HepG2 (cell line): ENCODE results near the gene XKR7. TPM values are rescaled to one million over a fixed set of nuclear protein-coding genes. Genes with fewer than 3 reads are reported as not detected.
A peak's percentile ranks its signal among the peaks of the same experiment; 100 is the strongest.

Source experiments
- CREBL2 ChIP-seq: sonication (generic); formaldehyde crosslinking; IDR thresholded peaks from 2 replicates; pipeline ENCODE4 v1.8.1; 2023; ENCODE audit warnings: missing genetic modification reagents, mild to moderate bottlenecking, borderline replicate concordance
- CREM ChIP-seq, 2 experiments: sonication (generic) in 1 of 2; formaldehyde crosslinking in 1 of 2; IDR thresholded peaks; 2 replicates each; pipeline versions ENCODE4 v1.4.0 to v1.6.1; 2016 to 2020; ENCODE audit warnings: antibody characterized with exemption in 1 of 2, mild to moderate bottlenecking in 1 of 2, missing genetic modification reagents in 1 of 2
- EEA1 ChIP-seq: sonication (generic); formaldehyde crosslinking; IDR thresholded peaks from 2 replicates; pipeline ENCODE4 v1.5.1; 2020; ENCODE audit warnings: mild to moderate bottlenecking, missing genetic modification reagents, borderline replicate concordance
- FOXO4 ChIP-seq: sonication (generic); formaldehyde crosslinking; conservative IDR thresholded peaks from 2 replicates; pipeline ENCODE4 v1.8.1; 2023; ENCODE audit warnings: missing genetic modification reagents
- ISL2 ChIP-seq: sonication (generic); formaldehyde crosslinking; IDR thresholded peaks from 2 replicates; pipeline ENCODE4 v1.5.0; 2020; ENCODE audit warnings: missing genetic modification reagents
- NFIB ChIP-seq: sonication (generic); formaldehyde crosslinking; IDR thresholded peaks from 2 replicates; pipeline ENCODE4 v1.9.0; 2021; ENCODE audit warnings: missing genetic modification reagents, mild to moderate bottlenecking, borderline replicate concordance
- PCBP1 ChIP-seq: fragments of 200-400 bp; formaldehyde crosslinking; IDR thresholded peaks from 2 replicates; pipeline ENCODE4 v1.6.1; 2017; ENCODE audit warnings: mild to moderate bottlenecking, low read depth, low read length, borderline replicate concordance
- TARDBP ChIP-seq: sonication (generic); formaldehyde crosslinking; IDR thresholded peaks from 2 replicates; pipeline ENCODE4 v1.8.0; 2022; ENCODE audit warnings: mild to moderate bottlenecking, missing genetic modification reagents
- YEATS2 ChIP-seq: sonication (generic); formaldehyde crosslinking; IDR thresholded peaks from 2 replicates; pipeline ENCODE4 v1.4.0; 2020; ENCODE audit warnings: missing genetic modification reagents, borderline replicate concordance
- ZBTB25 ChIP-seq: IDR thresholded peaks from 2 replicates; pipeline ENCODE4 v1.6.1; 2018; ENCODE audit warnings: missing genetic modification reagents
- ZBTB7A ChIP-seq: sonication (generic); formaldehyde crosslinking; IDR thresholded peaks from 2 replicates; pipeline ENCODE4 v1.8.0; 2022; ENCODE audit warnings: mild to moderate bottlenecking, missing genetic modification reagents
- ZFP1 ChIP-seq: IDR thresholded peaks from 2 replicates; pipeline ENCODE4 v1.6.1; 2016
- ZNF337 ChIP-seq: sonication (generic); formaldehyde crosslinking; IDR thresholded peaks from 2 replicates; pipeline ENCODE4 v1.5.1; 2020; ENCODE audit warnings: missing genetic modification reagents, low read depth, mild to moderate bottlenecking, borderline replicate concordance
- ZNF687 ChIP-seq: sonication (generic); formaldehyde crosslinking; IDR thresholded peaks from 2 replicates; pipeline ENCODE4 v1.5.1; 2020; ENCODE audit warnings: mild to moderate bottlenecking, missing genetic modification reagents, moderate library complexity
- polyA plus RNA-seq, 8 experiments: library from polyadenylated mRNA; depleted of rRNA in 3 of 8; stranded (reverse) in 7 of 8; unstranded in 1 of 8; fragments of >200 nt; fragmentation: Illumina TruSeq in 4 of 8; extraction: Trizol in 4 of 8; gene quantifications; 2 replicates each; pipeline versions ENCODE4 v1.2.1 to v1.2.3, GENCODE V29; 2011 to 2016; ENCODE audit warnings: low read depth in 4 of 8, missing spikeins in 1 of 8, mixed read lengths in 1 of 8; ENCODE audit not compliant: insufficient read depth in 1 of 8
- total RNA-seq, 5 experiments: library from RNA; depleted of rRNA; stranded (reverse); fragments of >200 nt; fragmentation: Illumina TruSeq; extraction: Trizol; gene quantifications; 2 replicates each; pipeline ENCODE4 v1.2.3, GENCODE V29; 2016; ENCODE audit warnings: low read depth in 1 of 5
- TF ChIP-seq, protein P1 (sequence below): sonication (generic); formaldehyde crosslinking; IDR thresholded peaks from 2 replicates; pipeline ENCODE4 v1.4.0; 2020; ENCODE audit warnings: missing genetic modification reagents
- TF ChIP-seq, protein P2 (sequence below): sonication (generic); formaldehyde crosslinking; IDR thresholded peaks from 2 replicates; pipeline ENCODE4 v1.5.1; 2020; ENCODE audit warnings: mild to moderate bottlenecking, missing genetic modification reagents, moderate library complexity

XKR7 gene
- total and polyA plus RNA-seq, 2 of the 13 experiments (the other 11 are each of a cell fraction or from before 2014, with no cell fraction given): not detected

DNA sequence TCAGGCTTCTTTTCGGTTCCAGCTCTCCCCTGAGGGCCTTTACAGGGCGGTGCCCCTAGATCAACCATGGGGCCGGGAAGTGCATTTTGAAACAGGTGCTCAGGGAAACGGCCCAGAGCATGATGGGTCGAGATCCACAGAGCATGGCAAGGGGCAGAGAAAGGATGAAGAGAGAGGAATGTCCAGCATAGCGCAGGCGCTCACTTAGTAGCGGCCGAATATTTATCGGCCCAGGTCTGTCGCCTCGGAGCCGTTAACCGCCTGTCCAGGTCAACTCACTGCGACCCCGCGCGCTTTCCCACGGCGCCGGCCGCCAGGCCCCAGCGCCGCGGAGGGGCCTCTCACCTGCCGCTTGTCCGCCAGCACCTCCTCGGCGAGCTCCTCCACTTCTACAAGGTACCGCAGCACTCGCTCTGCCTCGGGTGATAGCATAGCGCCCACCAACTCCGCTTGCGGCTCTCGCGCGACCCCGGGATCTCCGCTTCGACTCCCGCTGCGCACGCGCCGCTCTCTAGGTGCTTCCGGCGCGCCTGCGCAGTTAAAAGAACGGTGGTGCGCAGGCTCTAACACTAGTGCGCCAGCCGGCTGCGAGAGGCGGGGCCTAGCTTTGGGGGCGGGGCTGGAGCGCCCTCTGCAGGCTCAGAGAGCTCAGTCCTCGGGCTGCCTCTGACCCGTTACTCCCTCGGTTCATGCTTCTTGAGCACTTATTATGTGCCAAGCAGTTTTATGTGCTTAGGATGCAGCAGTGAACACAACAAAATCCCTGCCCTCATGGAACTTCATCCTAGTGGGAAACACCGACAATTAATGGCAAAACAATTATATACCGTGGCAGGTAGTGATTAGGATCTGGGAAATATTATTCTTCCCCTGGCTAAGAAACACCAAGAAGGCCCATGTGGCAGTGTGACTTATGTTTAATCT lies 16.2 kb upstream of the XKR7 start, which contains the start of gene PDRG1 (continued):
- peak; percentile 72; the same call in 1 of the 2 replicates for TF ChIP-seq ZBTB25 (CRISPR knock-in tag)
- peak; percentile 87; the same call in 1 of the 2 replicates for TF ChIP-seq CREBL2 (CRISPR knock-in tag)
- TF ChIP-seq, protein P1, sequence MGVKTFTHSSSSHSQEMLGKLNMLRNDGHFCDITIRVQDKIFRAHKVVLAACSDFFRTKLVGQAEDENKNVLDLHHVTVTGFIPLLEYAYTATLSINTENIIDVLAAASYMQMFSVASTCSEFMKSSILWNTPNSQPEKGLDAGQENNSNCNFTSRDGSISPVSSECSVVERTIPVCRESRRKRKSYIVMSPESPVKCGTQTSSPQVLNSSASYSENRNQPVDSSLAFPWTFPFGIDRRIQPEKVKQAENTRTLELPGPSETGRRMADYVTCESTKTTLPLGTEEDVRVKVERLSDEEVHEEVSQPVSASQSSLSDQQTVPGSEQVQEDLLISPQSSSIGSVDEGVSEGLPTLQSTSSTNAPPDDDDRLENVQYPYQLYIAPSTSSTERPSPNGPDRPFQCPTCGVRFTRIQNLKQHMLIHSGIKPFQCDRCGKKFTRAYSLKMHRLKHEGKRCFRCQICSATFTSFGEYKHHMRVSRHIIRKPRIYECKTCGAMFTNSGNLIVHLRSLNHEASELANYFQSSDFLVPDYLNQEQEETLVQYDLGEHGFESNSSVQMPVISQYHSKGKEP: no peak
- TF ChIP-seq ZFP1 (CRISPR knock-in tag): peak; percentile 80
- no peak for TF ChIP-seq FOXO4
- TF ChIP-seq, protein P2, sequence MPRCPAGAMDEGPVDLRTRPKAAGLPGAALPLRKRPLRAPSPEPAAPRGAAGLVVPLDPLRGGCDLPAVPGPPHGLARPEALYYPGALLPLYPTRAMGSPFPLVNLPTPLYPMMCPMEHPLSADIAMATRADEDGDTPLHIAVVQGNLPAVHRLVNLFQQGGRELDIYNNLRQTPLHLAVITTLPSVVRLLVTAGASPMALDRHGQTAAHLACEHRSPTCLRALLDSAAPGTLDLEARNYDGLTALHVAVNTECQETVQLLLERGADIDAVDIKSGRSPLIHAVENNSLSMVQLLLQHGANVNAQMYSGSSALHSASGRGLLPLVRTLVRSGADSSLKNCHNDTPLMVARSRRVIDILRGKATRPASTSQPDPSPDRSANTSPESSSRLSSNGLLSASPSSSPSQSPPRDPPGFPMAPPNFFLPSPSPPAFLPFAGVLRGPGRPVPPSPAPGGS: peak; percentile 97
- TF ChIP-seq ZNF337: peak; percentile 92; the same call in 1 of the 2 replicates
- TF ChIP-seq ZNF687 (CRISPR knock-in tag): peak; percentile 97
- TF ChIP-seq ISL2 (CRISPR knock-in tag): peak; percentile 79
- no peak for TF ChIP-seq ZBTB7A
- TF ChIP-seq TARDBP (CRISPR knock-in tag): 0 out of 2 replicates have a peak, but pooled peaks have one; percentile 68
- TF ChIP-seq NFIB: no peak
- TF ChIP-seq PCBP1: no peak
- TF ChIP-seq EEA1 (CRISPR knock-in tag): peak; percentile 89; the same call in 1 of the 2 replicates
- no peak for TF ChIP-seq CREM (IDR thresholded peaks at IDR 0.05)
- no peak for TF ChIP-seq CREM (CRISPR knock-in tag; IDR thresholded peaks at IDR 0.05)
- TF ChIP-seq YEATS2 (CRISPR knock-in tag): peak; percentile 99
